Smooth muscle cell (in vitro differentiated cells): Measurements from ENCODE around the gene RALGAPA2. TPM values are rescaled to one million over a fixed set of nuclear protein-coding genes. Genes with fewer than 3 reads are reported as not detected.

Source experiments
- DNase-seq: peaks from one replicate; lab custom pipeline; 2025; ENCODE audit not compliant: unreplicated experiment; lab: John Stamatoyannopoulos, UW
- H2AFZ ChIP-seq: fragments of 200-600 bp; sonication (generic); 2 replicates; pipeline ENCODE4 v1.6.0; 2016; ENCODE audit warnings: antibody characterized with exemption, low read depth, mild to moderate bottlenecking
- H3F3A ChIP-seq: fragments of 200-600 bp; sonication (generic); 2 replicates; pipeline ENCODE4 v1.6.0; 2017; ENCODE audit warnings: antibody characterized with exemption, low read depth
- H3K27ac ChIP-seq: fragments of 200-600 bp; sonication (generic); 2 replicates; pipeline ENCODE4 v1.5.1; 2016; ENCODE audit warnings: low read depth, mild to moderate bottlenecking
- H3K27me3 ChIP-seq: fragments of 200-600 bp; sonication (generic); 2 replicates; pipeline ENCODE4 v1.6.1; 2016; ENCODE audit warnings: low read depth, mild to moderate bottlenecking
- H3K36me3 ChIP-seq: fragments of 200-600 bp; sonication (generic); 2 replicates; pipeline ENCODE4 v1.5.1; 2016; ENCODE audit warnings: low read depth
- H3K4me1 ChIP-seq: fragments of 200-600 bp; sonication (generic); 2 replicates; pipeline ENCODE4 v1.5.1; 2016; ENCODE audit warnings: low read depth
- H3K4me2 ChIP-seq: fragments of 200-600 bp; sonication (generic); 2 replicates; pipeline ENCODE4 v1.6.0; 2016; ENCODE audit warnings: mild to moderate bottlenecking
- H3K4me3 ChIP-seq: fragments of 200-600 bp; sonication (generic); 2 replicates; pipeline ENCODE4 v1.5.1; 2016; ENCODE audit warnings: mild to moderate bottlenecking
- H3K79me2 ChIP-seq: fragments of 200-600 bp; sonication (generic); 2 replicates; pipeline ENCODE4 v1.6.0; 2016; ENCODE audit warnings: low read depth, mild to moderate bottlenecking
- H3K9ac ChIP-seq: fragments of 200-600 bp; sonication (generic); 2 replicates; pipeline ENCODE4 v1.6.0; 2016; ENCODE audit warnings: low read depth
- H3K9me3 ChIP-seq: fragments of 200-600 bp; sonication (generic); replicated peaks from 2 replicates; pipeline ENCODE4 v1.5.1; 2016; ENCODE audit warnings: low read depth
- H4K20me1 ChIP-seq: fragments of 200-600 bp; sonication (generic); 2 replicates; pipeline ENCODE4 v1.6.0; 2016; ENCODE audit warnings: low read depth
- WGBS: methylation state at CpG from one replicate; pipeline ENCODE4 v1.1.7; 2016; ENCODE audit warnings: low lambda C conversion rate; 5-methylcytosine and 5-hydroxymethylcytosine counted together
- polyA plus RNA-seq: library from polyadenylated mRNA; unstranded; fragments of >200 nt; fragmentation: Nextera tagmentation; extraction: Ambion mirVana; gene quantifications from 2 replicates; pipeline ENCODE4 v1.2.1, GENCODE V29; 2016
- total RNA-seq: library from RNA; depleted of rRNA; stranded (reverse); fragments of >200 nt; gene quantifications from 2 replicates; pipeline ENCODE4 v1.2.3, GENCODE V29; 2014
- TF ChIP-seq, protein P1 (sequence below): fragments of 200-600 bp; sonication (generic); IDR thresholded peaks from 2 replicates; pipeline ENCODE4 v1.5.1; 2017; ENCODE audit warnings: borderline replicate concordance, mild to moderate bottlenecking, antibody characterized with exemption; ENCODE audit not compliant: insufficient read depth, poor library complexity, severe bottlenecking

Gene RALGAPA2
- total and polyA plus RNA-seq, 2 experiments from 2014 or later = 3.5 to 6.2 TPM

DNA sequence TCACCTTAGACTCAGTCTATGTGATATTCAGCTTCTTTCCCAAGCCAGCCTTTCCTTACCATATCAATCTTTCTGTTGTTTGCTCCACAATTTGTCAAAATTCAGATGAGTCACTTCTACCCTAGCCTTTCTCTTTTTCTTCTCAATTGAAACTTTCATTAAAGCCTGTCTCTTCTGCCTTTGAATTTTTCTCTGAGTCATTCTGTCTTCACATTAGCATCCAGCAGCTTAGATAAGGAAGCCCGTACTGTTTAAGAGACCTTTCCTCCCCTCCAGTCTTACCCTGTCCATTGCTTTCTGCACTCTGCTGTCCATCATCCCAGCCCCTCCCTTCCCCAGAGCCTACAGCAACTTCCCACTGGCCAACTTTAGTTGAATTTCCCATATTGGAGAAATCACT is 34.9 kb upstream of the RALGAPA2 start:
- no peaks in the 10 kb centered on the region for H3F3A ChIP-seq
- no peak overlapping the region for H3K4me3 ChIP-seq
- no peaks in the 10 kb centered on the region for H3K36me3 ChIP-seq
- no peaks in the 10 kb centered on the region for H4K20me1 ChIP-seq
- H3K4me1 ChIP-seq = peaks cover 16% of the 10 kb centered on the region
- no peak overlapping the region for H3K4me2 ChIP-seq
- 14% methylated on average over 1 of the region's 1 CpG for WGBS
- H3K79me2 ChIP-seq = no peaks in the 10 kb centered on the region
- H2AFZ ChIP-seq = no peak overlapping the region
- no peak for DNase-seq
- H3K27ac ChIP-seq = no peak overlapping the region
- TF ChIP-seq, protein P1, sequence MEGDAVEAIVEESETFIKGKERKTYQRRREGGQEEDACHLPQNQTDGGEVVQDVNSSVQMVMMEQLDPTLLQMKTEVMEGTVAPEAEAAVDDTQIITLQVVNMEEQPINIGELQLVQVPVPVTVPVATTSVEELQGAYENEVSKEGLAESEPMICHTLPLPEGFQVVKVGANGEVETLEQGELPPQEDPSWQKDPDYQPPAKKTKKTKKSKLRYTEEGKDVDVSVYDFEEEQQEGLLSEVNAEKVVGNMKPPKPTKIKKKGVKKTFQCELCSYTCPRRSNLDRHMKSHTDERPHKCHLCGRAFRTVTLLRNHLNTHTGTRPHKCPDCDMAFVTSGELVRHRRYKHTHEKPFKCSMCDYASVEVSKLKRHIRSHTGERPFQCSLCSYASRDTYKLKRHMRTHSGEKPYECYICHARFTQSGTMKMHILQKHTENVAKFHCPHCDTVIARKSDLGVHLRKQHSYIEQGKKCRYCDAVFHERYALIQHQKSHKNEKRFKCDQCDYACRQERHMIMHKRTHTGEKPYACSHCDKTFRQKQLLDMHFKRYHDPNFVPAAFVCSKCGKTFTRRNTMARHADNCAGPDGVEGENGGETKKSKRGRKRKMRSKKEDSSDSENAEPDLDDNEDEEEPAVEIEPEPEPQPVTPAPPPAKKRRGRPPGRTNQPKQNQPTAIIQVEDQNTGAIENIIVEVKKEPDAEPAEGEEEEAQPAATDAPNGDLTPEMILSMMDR = no peak
- H3K27me3 ChIP-seq = no peaks in the 10 kb centered on the region
- H3K9me3 ChIP-seq = no peaks in the 10 kb centered on the region
- H3K9ac ChIP-seq = no peak overlapping the region

DNA sequence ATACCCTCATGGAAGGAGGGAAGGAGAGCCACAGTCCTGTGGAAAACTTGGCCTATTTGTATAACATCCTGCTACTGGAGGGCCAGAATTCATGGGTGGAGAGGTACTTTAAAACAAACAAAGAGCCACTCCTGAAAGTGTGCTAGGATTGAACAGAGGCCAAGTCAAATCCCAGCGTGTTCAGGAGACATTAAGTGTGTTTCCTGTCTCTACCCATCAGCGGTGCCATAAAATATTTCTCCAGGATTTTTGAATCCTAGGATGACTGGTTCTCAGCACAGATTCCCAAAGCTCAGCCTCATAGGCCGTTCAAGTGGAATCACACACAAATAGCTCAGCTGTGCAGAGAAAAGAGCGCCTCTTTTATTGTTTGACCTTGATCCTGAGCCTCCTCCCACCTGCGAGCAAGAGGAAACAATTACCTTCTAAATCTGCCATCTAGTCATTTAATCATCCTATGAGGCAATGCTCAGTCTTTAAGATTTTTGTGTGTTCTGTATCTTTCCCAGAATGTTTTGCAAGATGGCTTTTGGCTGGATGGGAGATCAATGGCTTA is 31.8 kb upstream of the RALGAPA2 start:
- H3K27me3 ChIP-seq = no peaks in the 10 kb centered on the region

DNA sequence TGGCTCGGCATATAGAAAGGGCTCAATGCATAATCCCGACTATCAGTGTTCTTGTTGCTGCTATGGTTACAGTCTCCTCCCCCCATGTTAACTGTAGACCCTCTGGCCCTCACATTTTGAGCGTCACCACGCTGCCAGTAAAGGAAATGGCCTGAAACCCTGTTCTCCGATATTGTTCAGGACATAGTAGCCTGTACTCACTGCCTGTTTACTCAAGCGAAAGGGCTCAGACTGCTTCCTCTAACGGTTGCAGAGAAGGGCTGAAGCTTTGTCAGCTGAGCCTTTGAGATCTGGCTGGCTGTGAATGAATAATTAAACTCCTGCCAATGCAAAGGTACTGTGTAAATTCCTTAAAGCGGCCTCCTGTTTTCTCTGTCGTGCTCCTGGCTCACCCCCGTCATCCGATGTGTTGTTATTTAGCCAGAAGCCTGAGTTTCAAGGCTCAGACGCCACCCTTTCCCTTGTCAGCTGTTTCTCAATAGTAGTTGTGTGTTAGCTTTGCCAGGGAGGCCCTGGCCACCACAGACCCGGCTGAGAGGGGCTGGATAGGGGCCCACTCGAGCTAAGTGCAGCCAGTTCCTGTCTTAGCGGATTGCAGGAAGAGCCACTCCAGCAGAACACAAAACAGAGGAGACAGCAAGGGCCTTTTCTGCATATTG is 31.2 kb upstream of the RALGAPA2 start:
- Histone ChIP-seq H3K36me3 (no peaks in the 10 kb centered on the region), H3K4me2 (peak overlapping the region; percentile 41), H3K79me2 (no peaks in the 10 kb centered on the region), H2AFZ (peak overlapping the region; percentile 86), H3K27ac (peak overlapping the region; percentile 72), H3F3A (no peaks in the 10 kb centered on the region), H4K20me1 (no peaks in the 10 kb centered on the region), H3K27me3 (no peaks in the 10 kb centered on the region), H3K9ac (peak overlapping the region; percentile 2), H3K9me3 (no peaks in the 10 kb centered on the region), H3K4me3 (no peak overlapping the region), H3K4me1 (peaks cover 16% of the 10 kb centered on the region)
- 19% methylated on average over 15 of the region's 15 CpGs for WGBS
- TF ChIP-seq, protein P1 = no peak
- DNase-seq = no peak

More for the DNA sequence above, 31.8 kb upstream of the RALGAPA2 start:
- H3K36me3 ChIP-seq = no peaks in the 10 kb centered on the region
- H3K79me2 ChIP-seq = no peaks in the 10 kb centered on the region
- WGBS = 74% methylated on average over 5 of the region's 5 CpGs
- H3K4me3 ChIP-seq = no peak overlapping the region
- H3K9ac ChIP-seq = peak overlapping the region; percentile 2
- H4K20me1 ChIP-seq = no peaks in the 10 kb centered on the region
- H3F3A ChIP-seq = no peaks in the 10 kb centered on the region
- H3K4me2 ChIP-seq = peak overlapping the region; percentile 41
- peaks cover 16% of the 10 kb centered on the region for H3K4me1 ChIP-seq
- no peak for DNase-seq
- TF ChIP-seq, protein P1 = no peak
- H2AFZ ChIP-seq = peak overlapping the region; percentile 86
- peak overlapping the region; percentile 72 for H3K27ac ChIP-seq
- no peaks in the 10 kb centered on the region for H3K9me3 ChIP-seq
